Esophagus mucosa (tissue), 1 donor: ENCODE results near the gene ATG16L2. TPM values are rescaled to one million over a fixed set of nuclear protein-coding genes. Genes with fewer than 3 reads are reported as not detected.
"Not testable (repeated sequence)": the region's sequence is repeated elsewhere in the genome, so short reads cannot be mapped to it uniquely, and the experiment has no call there.

Experiments
- ATAC-seq: fragments of 200-7000 bp; cut with Tn5 transposase; one replicate; pipeline ENCODE4 v1.9.1; 2020
- total RNA-seq: library from RNA; stranded (reverse); gene quantifications from one replicate; pipeline ENCODE4 v1.2.4, GENCODE V29; 2023
- donor health status: DM: yes; HTN: yes; CAD: no.

ATG16L2 gene
- total RNA-seq, 1 donor from 2014 or later: 16.1 TPM

- not testable (repeated sequence) for ATAC-seq
Observed at GRCh38 chr11:72806378-72806777, 7.8 kb upstream of the ATG16L2 start.

GRCh38 chr11:72807021-72807693 is 7.1 kb upstream of the ATG16L2 start:
- peak; percentile 12 for ATAC-seq

GRCh38 chr11:72807792-72808191 is 6.4 kb upstream of the ATG16L2 start:
- ATAC-seq: no peak

- no peak for ATAC-seq
Observed at GRCh38 chr11:72808331-72808798, 5.8 kb upstream of the ATG16L2 start.

GRCh38 chr11:72811686-72812085 is 2.5 kb upstream of the ATG16L2 start:
- not testable (repeated sequence) for ATAC-seq

- peak; percentile 0 for ATAC-seq
Observed at GRCh38 chr11:72812604-72812966, 1.6 kb upstream of the ATG16L2 start.

- peak; percentile 68 for ATAC-seq
Observed at GRCh38 chr11:72812967-72813739, 1.1 kb upstream of the ATG16L2 start.

GRCh38 chr11:72813740-72814285 is 398 bp upstream of the ATG16L2 start:
- peak; percentile 76 for ATAC-seq

- peak; percentile 0 for ATAC-seq
Observed at GRCh38 chr11:72815110-72815618, 953 bp downstream of the ATG16L2 start.

GRCh38 chr11:72816404-72816990 is 2.3 kb downstream of the ATG16L2 start:
- ATAC-seq: no peak

GRCh38 chr11:72817966-72818365 is 3.8 kb downstream of the ATG16L2 start:
- ATAC-seq: no peak

GRCh38 chr11:72818971-72819370 is 4.8 kb downstream of the ATG16L2 start:
- no peak for ATAC-seq

GRCh38 chr11:72820439-72821139 is 6.4 kb downstream of the ATG16L2 start:
- ATAC-seq: peak; percentile 67

GRCh38 chr11:72821221-72821919 is 7.2 kb downstream of the ATG16L2 start:
- peak; percentile 46 for ATAC-seq

- ATAC-seq: peak; percentile 85
Observed at GRCh38 chr11:72821920-72822799, 7.9 kb downstream of the ATG16L2 start.

GRCh38 chr11:72823105-72823804 is 9.0 kb downstream of the ATG16L2 start:
- no peak for ATAC-seq

- no peak for ATAC-seq
Observed at GRCh38 chr11:72824020-72824419, 9.8 kb downstream of the ATG16L2 start.

GRCh38 chr11:72824811-72825505 is 10.7 kb downstream of the ATG16L2 start:
- no peak for ATAC-seq

GRCh38 chr11:72825661-72826060 is 11.4 kb downstream of the ATG16L2 start:
- no peak for ATAC-seq
